ENCODE measurements around the gene CXCL3. TPM values are rescaled to one million over a fixed set of nuclear protein-coding genes. Genes with fewer than 3 reads are reported as not detected.

The CXCL3 gene
- polyA plus RNA-seq, 6 donors from 2014 or later = not detected

- no peak for DNase-seq
- H3K36me3 Mint-ChIP-seq = no peaks in the 10 kb centered on the region
- H3K27me3 Mint-ChIP-seq = peaks cover 8 to 26% (median 10%) of the 10 kb centered on the region in 3 donors
- no peak overlapping the region for H3K4me3 Mint-ChIP-seq
- H3K9me3 Mint-ChIP-seq = peaks cover 0 to 3% (median 0%) of the 10 kb centered on the region in 7 donors
- no peak for ATAC-seq (ENCODE audit: low read depth in 2 of 2)
- no peaks in the 10 kb centered on the region for H3K4me1 Mint-ChIP-seq
- no peak overlapping the region for H3K27ac Mint-ChIP-seq
Measured at GRCh38 chr4:73992050-73992449, 46.4 kb downstream of the CXCL3 start.

- Mint-ChIP-seq H3K27me3 (peaks cover 8 to 26% (median 10%) of the 10 kb centered on the region in 3 donors), H3K4me3 (no peak overlapping the region), H3K36me3 (no peaks in the 10 kb centered on the region), H3K9me3 (peaks cover 0 to 3% (median 0%) of the 10 kb centered on the region in 7 donors), H3K4me1 (no peaks in the 10 kb centered on the region), H3K27ac (no peak overlapping the region)
- DNase-seq (no peak), ATAC-seq (ENCODE audit: low read depth in 2 of 2) (no peak)
Measured at GRCh38 chr4:73991742-73992000, 46.8 kb downstream of the CXCL3 start.

- Mint-ChIP-seq H3K9me3 (peaks cover 0 to 3% (median 0%) of the 10 kb centered on the region in 7 donors), H3K4me3 (no peak overlapping the region), H3K36me3 (no peaks in the 10 kb centered on the region), H3K4me1 (no peaks in the 10 kb centered on the region), H3K27me3 (peaks cover 8 to 26% (median 10%) of the 10 kb centered on the region in 3 donors), H3K27ac (no peak overlapping the region)
- no peak for DNase-seq
- no peak for ATAC-seq (ENCODE audit: low read depth in 2 of 2)
Measured at GRCh38 chr4:73990988-73991741, 47.3 kb downstream of the CXCL3 start.

DNA sequence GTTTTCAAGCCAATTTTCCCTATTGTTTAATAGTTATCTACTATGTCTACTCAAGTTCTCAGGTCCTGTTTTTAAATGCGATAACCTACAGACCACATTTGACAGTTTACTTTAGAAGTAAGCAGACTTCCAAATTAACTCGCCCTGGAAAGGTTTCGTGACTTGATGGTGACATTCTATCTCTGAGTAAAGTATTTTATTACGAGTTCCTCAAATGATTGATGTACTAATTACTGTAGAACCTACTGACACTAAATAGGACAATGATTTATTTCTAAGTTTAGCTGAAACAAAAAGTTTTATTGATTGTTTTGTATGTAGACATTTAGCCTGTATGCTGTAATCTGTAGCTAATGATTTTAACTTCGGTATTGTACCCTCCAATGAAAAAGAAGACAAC lies 48.6 kb downstream of the CXCL3 start:
- no peaks in the 10 kb centered on the region for H3K36me3 Mint-ChIP-seq
- H3K4me1 Mint-ChIP-seq = no peaks in the 10 kb centered on the region
- no peak for DNase-seq
- ATAC-seq (ENCODE audit: low read depth in 2 of 2) = no peak
- peaks cover 8 to 22% (median 10%) of the 10 kb centered on the region in 3 donors for H3K27me3 Mint-ChIP-seq
- no peak overlapping the region for H3K27ac Mint-ChIP-seq
- H3K9me3 Mint-ChIP-seq = peaks cover 0 to 3% (median 0%) of the 10 kb centered on the region in 7 donors
- no peak overlapping the region for H3K4me3 Mint-ChIP-seq

DNA sequence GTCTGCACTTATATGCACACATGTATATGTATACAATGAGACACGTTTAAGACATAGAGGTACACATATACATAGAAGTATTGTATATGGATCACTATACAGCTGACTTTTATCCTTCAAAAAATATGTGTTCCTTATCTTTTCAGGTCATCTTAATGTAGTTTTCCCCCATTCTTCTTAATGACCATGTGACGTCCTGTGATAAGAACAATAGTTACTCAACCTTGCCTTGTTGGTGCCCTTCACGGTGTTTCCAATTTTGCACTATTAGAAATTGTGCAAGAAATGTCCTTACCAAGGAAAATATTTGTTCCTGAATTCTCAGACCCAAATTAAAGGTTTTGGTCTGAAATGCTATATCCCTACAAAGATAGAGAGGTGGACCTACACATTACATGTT lies 49.5 kb downstream of the CXCL3 start:
- Mint-ChIP-seq H3K4me1 (no peaks in the 10 kb centered on the region), H3K27ac (no peak overlapping the region), H3K36me3 (no peaks in the 10 kb centered on the region), H3K4me3 (no peak overlapping the region), H3K27me3 (peaks cover 4 to 13% (median 10%) of the 10 kb centered on the region in 3 donors), H3K9me3 (peaks cover 0 to 1% (median 0%) of the 10 kb centered on the region in 7 donors)
- DNase-seq = no peak
- no peak for ATAC-seq (ENCODE audit: low read depth in 2 of 2)

DNA sequence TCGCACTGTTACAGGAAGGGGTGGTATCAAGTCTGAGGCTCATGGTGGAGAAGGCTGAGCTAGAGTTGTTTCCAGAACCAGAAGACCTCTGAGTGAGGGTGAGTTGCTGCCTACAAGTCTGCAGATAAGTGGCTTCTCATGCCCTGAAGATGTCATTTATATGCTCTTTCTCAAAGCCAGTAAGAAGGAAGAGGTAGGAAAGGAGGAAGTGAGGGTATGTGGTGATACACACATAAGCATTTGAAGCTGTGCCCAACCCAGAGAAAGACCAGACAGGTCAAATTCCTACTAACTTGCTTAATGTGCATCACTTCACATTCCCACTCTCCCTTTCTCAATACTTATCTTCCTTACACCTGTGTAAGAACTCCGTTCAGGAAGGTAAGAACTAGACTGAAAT lies 50.4 kb downstream of the CXCL3 start, which contains the start of gene PPBP:
Gene PPBP (minus strand): TSS at position 130 of the 400 bp plus-strand sequence. CDS start 87 bp downstream, at position 43.
- no peaks in the 10 kb centered on the region for H3K4me1 Mint-ChIP-seq
- H3K4me3 Mint-ChIP-seq = no peak within 1 kb of the TSS
- H3K27me3 Mint-ChIP-seq = peaks cover 8% of the 10 kb centered on the region in 3 donors
- H3K36me3 Mint-ChIP-seq = no peaks in the 10 kb centered on the region
- peaks cover 0 to 1% (median 0%) of the 10 kb centered on the region in 7 donors for H3K9me3 Mint-ChIP-seq
- no peak within 1 kb of the TSS for H3K27ac Mint-ChIP-seq
- DNase-seq = no peak
- ATAC-seq (ENCODE audit: low read depth in 2 of 2) = no peak

Other genes with a start within 250 kb of the CXCL3 start
- not detected for gene CXCL6, start 202.0 kb downstream of the CXCL3 start, polyA plus RNA-seq (ENCODE audit: low read depth in 6 of 6)
- 1 to 10 TPM in 4 of 6 donors, not detected in 2; 1.2 to 6.6 (median 5.1) TPM for gene PF4V1, start 185.4 kb downstream of the CXCL3 start, polyA plus RNA-seq (ENCODE audit: low read depth in 6 of 6)
- not detected for gene CXCL1, start 169.3 kb downstream of the CXCL3 start, polyA plus RNA-seq (ENCODE audit: low read depth in 6 of 6)
- 10 to 100 TPM; 10.2 to 78.8 (median 34.5) TPM for gene PF4, start 56.7 kb downstream of the CXCL3 start, polyA plus RNA-seq (ENCODE audit: low read depth in 6 of 6)
- gene PPBP, start 50.5 kb downstream of the CXCL3 start, polyA plus RNA-seq (ENCODE audit: low read depth in 6 of 6) = 100 to 1,000 TPM in 1 of 6 donors, 10 to 100 TPM in 5; 32.9 to 154 (median 84.7) TPM
- under 1 TPM in 5 of 6 donors, not detected in 1; 0.21 to 0.53 (median 0.35) TPM for gene CXCL5, start 40.0 kb downstream of the CXCL3 start, polyA plus RNA-seq (ENCODE audit: low read depth in 6 of 6)
- gene CXCL2, start 60.5 kb upstream of the CXCL3 start, polyA plus RNA-seq (ENCODE audit: low read depth in 6 of 6) = not detected
- 10 to 100 TPM in 2 of 6 donors, 1 to 10 TPM in 4; 6.6 to 19.6 (median 8.1) TPM for gene MTHFD2L, start 119.4 kb upstream of the CXCL3 start, polyA plus RNA-seq (ENCODE audit: low read depth in 6 of 6)

Data from naive B cell (primary cell).